Endothelial cell of hepatic sinusoid (primary cell): ENCODE measurements around the gene MRPL49.
"Not testable (repeated sequence)": the region's sequence is repeated elsewhere in the genome, so short reads cannot be mapped to it uniquely, and the experiment has no call there.

Source experiments
- in situ Hi-C: cut with HindIII; loops from 2 replicates; pipeline ENCODE4 v1.10.0; 2017; ENCODE audit warnings: low sequenced_read_pairs

Gene MRPL49

DNA sequence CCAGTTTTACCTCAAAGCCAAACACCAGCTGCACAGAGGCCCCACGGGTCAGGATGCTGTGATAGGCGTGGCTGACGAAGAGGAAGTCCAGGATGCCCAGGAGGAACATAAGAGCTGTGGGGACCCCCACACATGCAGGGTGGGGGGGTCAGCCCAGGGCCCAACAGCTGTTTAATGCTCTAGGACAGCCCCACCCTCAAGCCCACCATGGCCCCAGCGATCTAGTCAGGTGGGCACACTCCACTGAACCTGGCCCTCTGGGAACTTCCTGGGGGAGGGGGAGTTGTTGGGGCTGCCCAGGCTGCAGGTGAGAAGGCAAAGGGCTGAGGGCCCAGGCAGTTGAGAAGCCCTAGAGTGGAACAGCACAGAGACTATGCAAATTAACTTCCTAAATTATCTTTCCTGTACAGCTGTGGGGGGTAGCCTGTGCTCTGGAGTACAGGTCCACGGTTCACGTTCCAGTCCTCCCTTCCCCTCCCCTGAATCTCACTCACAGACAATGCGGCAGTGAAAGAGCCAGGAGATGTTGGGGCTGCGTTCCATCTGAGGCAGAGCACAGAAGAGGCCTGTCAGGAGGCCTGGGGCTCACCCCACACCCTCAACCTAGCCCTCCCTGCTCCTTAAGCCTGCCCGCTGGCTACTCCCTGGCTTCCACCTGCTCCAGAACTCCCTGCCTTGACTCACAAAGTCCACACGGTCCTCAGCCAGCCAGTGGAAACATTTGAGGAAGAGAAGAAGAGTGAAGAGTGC, 10.3 kb downstream of the MRPL49 start:
- in situ Hi-C loops: no loop called here

DNA sequence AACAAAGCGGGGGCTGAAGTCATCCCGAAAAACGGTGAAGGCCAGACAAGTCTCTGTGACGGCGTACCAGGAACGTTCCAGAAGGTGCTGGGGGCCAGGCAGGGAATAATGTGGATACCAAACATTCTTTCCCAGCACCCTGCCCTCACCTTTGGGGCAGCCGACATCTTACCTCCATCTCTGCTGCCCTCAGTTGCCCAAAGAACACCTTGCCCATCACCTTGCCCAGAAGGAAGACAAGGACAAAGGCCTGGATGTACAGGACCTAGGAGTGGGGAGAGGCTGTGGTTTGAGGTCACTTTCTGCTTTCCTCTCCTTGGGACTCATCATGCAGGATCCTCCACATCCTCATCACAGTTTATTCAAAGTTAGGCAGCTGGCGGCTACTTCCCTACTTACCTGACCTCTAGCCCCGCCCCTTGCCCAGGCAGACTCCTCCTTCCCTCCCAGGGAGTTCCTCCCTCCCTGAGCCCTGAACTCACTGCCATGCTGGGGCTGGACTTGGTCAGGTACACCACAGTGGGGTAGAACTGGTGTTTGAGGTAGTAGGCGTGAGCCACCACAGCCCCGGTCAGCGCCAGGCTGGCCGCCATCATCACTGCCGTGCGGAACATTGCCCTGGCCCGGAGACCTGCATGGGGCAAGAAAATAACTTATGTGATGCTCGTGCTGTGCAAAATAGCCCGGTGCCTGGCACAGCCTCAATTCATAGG, 11.0 kb downstream of the MRPL49 start:
- in situ Hi-C loops: no loop called here

GRCh38 chr11:65133724-65134123, 11.6 kb downstream of the MRPL49 start:
- in situ Hi-C loops: no loop called here

GRCh38 chr11:65134240-65134951, 12.3 kb downstream of the MRPL49 start, which contains the start of gene SYVN1:
Gene SYVN1 (minus strand): TSS chr11:65134519. CDS start chr11:65133601, 918 bp downstream.
- in situ Hi-C loops: no loop called here

DNA sequence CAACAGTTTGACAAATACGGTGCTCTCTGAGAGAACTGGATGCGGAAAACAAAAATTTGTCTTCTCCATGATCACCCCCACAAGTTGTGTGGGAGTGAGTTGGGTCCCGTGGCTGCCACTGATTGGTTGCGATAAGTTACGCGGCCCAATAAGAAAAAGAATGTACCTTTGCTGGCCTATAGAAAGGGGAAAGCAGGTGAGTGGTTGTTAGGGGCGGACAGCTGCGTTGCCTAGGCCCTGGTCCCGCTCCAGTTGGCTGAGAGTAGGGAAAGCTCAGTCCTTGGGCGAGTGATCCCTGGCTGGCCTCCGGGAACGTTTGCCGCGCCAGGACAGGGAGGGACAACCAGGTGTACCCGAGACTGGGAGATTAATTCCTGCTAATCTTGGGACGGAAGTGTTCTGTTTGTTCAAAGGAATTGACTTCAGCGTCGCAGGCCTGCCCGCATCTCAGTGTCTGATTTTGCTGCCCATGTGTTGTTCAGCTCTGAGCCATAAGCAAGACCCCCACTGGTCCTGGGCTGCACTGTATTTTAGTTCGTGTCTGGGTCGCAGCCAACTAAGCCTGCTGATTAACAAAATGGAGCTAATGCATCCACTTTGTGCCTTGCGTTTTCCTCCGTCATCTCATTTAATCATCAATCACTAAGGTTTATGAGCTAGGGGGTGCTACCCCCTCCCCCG, 13.0 kb downstream of the MRPL49 start:
- in situ Hi-C loops: loop anchor here (5.0 kb wide), 1 partner anchor 57 kb away; no protein-coding TSS in a partner anchor

DNA sequence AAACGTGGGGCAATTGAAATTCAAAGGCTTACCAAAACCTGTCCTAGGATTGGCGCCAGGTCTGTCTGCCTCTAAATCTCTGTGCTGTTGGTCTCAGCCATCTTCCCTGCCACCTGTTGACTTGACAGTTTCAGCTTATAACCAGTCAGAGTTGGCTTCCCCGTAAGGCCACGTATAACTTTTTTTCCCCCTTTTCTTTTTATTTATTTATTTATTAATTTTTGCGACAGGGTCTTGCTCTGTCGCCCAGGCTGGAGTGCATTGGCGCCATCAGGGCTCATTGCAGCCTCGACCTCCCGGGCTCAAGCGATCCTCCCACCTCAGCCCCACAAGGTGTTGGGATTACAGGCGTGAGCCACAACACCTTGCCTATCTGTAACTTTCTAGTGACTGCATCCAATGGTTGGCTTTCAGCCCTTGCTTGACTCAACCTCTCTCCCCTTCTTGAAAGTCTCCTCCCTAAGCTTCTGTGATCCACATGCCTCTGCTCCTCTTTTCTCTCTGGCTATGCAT, 13.6 kb downstream of the MRPL49 start:
- in situ Hi-C loops: loop anchor here (5.0 kb wide), 1 partner anchor 57 kb away; no protein-coding TSS in a partner anchor

GRCh38 chr11:65136515-65137096, 14.5 kb downstream of the MRPL49 start:
- in situ Hi-C loops: loop anchor here (5.0 kb wide), 1 partner anchor 56 kb away; no protein-coding TSS in a partner anchor

DNA sequence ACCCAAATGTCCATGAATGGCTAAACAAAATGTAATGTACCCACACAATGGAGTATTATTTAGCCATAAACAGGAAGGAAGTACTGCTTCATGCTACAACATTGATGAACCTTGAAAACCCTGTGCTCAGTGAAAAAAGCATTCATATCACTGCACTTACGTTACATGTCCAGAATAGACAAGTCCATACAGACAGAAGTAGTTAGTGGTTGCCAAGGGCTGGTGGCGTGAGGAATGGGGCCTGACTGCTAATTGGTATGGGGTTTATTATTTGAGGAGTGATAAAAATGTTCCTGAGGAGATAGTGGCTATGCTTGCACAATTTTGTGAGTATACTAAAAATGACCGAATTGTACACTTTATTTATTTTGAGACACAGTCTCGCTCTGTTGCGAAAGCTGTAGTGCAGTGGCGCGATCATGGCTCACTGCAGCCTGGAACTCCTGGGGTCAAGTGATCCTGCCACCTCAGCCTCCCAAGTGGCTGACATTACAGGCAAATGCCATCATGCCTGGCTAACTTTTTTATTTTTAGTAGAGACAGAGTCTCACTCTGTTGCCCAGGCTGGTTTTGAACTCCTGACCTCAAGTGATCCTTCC, 19.9 kb downstream of the MRPL49 start:
- in situ Hi-C loops: no loop called here

- in situ Hi-C loops: no loop called here
These were observed 25.4 kb downstream of the MRPL49 start for GRCh38 chr11:65147352-65148075.

DNA sequence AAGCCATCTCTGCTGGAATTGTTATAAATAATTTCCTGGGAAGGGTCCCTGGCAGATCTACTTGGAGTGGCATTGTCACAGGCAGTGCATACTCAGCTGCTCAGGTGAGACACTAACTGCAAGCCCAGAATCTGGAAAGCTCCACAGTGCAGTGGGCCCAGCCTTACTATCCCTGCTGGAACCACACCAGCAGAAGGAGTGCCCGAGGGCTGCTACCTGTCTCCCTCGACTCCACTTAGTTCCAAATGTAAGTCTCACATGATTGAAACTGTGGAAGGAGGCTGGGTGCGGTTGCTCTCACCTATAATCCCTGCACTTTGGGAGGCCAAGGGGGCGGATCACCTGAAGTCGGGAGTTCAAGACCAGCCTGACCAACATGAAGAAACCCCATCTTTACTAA, 26.5 kb downstream of the MRPL49 start:
- in situ Hi-C loops: no loop called here

- in situ Hi-C loops: not testable (repeated sequence)
These were observed 28.0 kb downstream of the MRPL49 start for GRCh38 chr11:65150131-65150508.

DNA sequence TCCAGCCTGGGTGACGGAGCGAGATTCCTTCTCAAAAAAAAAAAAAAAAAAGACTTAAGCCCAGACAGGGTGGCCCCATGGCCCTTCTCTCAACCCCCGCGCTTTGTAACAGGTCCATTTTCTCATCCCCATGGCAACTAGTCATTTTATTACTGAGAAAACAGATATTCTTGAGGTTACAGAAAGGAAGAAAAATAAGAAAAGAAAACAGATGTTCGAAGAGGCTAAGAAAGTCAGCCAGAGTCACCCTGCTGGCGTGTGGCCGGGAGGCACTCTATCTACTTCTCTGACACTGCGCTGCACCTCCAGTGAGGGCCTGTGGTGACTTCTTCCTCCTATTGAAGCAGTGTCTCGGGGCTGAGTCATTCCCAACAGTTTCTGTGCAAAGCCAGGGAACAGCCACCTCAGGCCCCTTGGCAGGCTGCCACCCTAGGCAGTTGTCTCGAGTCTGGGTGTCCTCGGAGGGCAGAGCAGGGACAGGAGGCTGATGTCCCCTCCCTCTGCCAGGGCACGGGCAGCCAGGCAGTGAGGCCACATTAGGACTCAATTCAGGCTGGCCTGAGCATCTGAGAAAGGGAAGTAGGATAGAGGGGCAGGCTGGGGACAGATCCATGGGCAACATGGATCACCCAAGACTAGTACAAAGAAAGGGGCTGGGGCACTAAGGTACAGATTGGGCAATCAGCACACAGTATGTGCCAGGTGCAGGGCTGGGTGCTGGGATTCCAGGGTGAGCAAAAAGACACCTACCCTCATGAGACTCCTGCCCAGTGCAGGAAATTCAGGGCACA, 28.6 kb downstream of the MRPL49 start:
- in situ Hi-C loops: no loop called here

DNA sequence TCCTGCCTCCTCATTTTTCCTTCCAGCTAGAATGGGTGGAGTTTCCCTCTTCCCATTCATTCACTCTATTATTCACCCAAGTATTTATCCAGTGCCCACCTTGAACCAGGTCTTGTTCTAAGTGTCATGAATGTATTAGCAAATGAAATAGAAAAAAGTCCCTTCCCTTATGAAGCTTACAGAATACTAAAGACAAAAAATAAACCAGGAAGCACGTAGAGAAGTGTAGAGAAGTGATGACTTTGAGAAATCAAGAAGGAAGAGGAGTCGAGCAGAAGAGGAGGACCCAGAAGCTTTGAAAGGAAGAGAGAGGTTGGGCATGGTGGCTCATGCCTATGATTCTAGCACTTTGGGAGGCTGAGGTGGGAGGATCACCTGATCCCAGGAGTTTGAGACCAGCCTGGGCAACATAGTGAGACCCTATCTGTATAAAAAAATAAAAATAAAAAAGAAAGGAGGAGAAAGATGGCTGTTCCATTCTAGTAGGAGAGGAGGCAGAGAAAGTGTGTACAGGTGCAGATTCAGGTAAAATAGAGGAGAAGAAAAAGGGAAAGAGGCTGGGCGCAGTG, 29.3 kb downstream of the MRPL49 start:
- in situ Hi-C loops: no loop called here

GRCh38 chr11:65152122-65152521, 30.0 kb downstream of the MRPL49 start:
- in situ Hi-C loops: no loop called here

DNA sequence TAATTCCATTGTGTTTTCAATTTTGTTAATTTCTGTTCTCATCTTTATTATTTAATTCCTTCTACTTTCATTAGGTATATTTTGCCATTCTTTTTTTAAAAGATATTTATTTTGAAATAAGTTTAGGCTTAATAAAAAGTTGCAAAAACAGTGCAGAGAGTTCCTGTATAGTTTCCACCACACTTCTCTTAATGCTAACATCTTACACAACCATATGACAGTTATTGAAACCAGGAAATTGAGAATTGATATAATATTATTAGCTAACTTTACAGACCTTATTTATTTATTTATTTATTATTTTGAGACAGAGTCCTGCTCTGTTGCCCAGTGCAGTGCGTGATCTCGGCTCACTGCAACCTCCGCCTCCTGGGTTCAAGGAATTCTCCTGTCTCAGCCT, 34.1 kb downstream of the MRPL49 start:
- in situ Hi-C loops: no loop called here

DNA sequence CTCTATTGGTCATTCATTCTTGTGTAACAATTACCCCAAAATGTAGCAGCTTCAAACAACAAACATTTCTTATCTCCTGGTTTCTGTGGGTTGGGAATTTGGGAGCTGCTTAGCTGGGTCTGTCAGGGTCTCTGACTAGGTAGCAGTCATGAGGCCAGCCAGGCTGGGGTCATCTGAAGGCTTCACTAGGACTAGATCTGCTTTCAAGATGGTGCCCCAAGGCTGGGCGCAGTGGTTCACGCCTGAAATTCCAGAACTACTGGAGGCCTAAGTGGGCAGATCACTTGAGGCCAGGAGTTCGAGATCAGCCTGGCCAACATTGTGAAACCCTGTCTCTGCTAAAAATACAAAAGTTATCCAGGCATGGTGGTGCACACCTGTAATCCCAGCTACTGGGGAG, 34.8 kb downstream of the MRPL49 start:
- in situ Hi-C loops: no loop called here

- in situ Hi-C loops: no loop called here
These were observed 35.2 kb downstream of the MRPL49 start for GRCh38 chr11:65157336-65157735.

DNA sequence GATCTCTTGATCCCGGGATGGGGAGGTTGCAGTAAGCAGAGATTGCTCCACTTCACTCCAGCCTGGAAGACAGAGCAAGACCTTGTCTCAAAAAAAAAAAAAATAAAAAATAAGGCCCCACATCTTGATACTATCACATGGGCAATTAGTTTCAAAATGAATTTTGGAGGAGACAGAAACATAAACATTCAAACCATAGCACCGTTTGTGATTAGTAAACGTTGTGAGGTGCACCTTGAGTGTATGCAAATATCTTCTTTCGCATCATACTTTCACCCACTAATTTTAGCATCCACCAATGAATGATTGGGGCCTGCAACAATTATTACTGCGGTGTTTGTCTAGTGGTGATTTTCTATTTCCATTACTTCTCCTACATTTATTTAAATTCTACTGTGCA, 36.9 kb downstream of the MRPL49 start:
- in situ Hi-C loops: no loop called here
